ENCODE results near the gene GSN.

Gene GSN

GRCh38 chr9:121246821-121247561 is 21.0 kb upstream of the GSN start:
- DNase-seq = no peak

GRCh38 chr9:121249563-121249962 is 18.4 kb upstream of the GSN start:
- no peak for DNase-seq

- DNase-seq = no peak
Observed at GRCh38 chr9:121252104-121252851, 15.7 kb upstream of the GSN start.

- DNase-seq = no peak
Observed at GRCh38 chr9:121253162-121253561, 14.8 kb upstream of the GSN start.

- no peak for DNase-seq
Observed at GRCh38 chr9:121253821-121254501, 14.0 kb upstream of the GSN start.

GRCh38 chr9:121259498-121259897 is 8.5 kb upstream of the GSN start:
- no peak for DNase-seq

GRCh38 chr9:121259935-121260334 is 8.0 kb upstream of the GSN start:
- DNase-seq = no peak

GRCh38 chr9:121260457-121261106 is 7.4 kb upstream of the GSN start:
- DNase-seq = no peak

GRCh38 chr9:121261107-121261460 is 6.9 kb upstream of the GSN start:
- DNase-seq = no peak

GRCh38 chr9:121261755-121262154 is 6.2 kb upstream of the GSN start:
- DNase-seq = no peak

GRCh38 chr9:121262423-121262822 is 5.5 kb upstream of the GSN start:
- no peak for DNase-seq

- DNase-seq = no peak
Observed at GRCh38 chr9:121262953-121263352, 5.0 kb upstream of the GSN start.

GRCh38 chr9:121266356-121266755 is 1.6 kb upstream of the GSN start:
- DNase-seq = no peak

GRCh38 chr9:121266906-121267650 is 884 bp upstream of the GSN start:
- DNase-seq = no peak

- DNase-seq = no peak
Observed at GRCh38 chr9:121268598-121268850, 562 bp downstream of the GSN start.

- no peak for DNase-seq
Observed at GRCh38 chr9:121268851-121269641, 1.1 kb downstream of the GSN start.

- DNase-seq = no peak
Observed at GRCh38 chr9:121269642-121270254, 1.8 kb downstream of the GSN start.

- no peak for DNase-seq
Observed at GRCh38 chr9:121271368-121272341, 3.7 kb downstream of the GSN start.

GRCh38 chr9:121272401-121272948 is 4.5 kb downstream of the GSN start:
- no peak for DNase-seq

All from activated CD4-positive, alpha-beta T cell treated with anti-CD3 and anti-CD28 coated beads, Interleukin-2, amount 50 U/mL, for 48 hours (primary cell).